K562 (cell line): ENCODE data around the gene CHCHD6. TPM values are rescaled to one million over a fixed set of nuclear protein-coding genes. Genes with fewer than 3 reads are reported as not detected.

Experiments used
- CHD2 ChIP-seq: IDR thresholded peaks from 2 replicates; pipeline ENCODE4 v1.6.1; 2011; ENCODE audit warnings: low read depth, low read length
- CREB1 ChIP-seq, 2 experiments: sonication (generic) in 1 of 2; formaldehyde crosslinking in 1 of 2; IDR thresholded peaks; 2 replicates each; pipeline versions ENCODE4 v1.6.1 to v1.8.0; 2012 to 2022; ENCODE audit warnings: inconsistent platforms in 1 of 2, mild to moderate bottlenecking in 1 of 2, missing genetic modification reagents in 1 of 2, moderate library complexity in 1 of 2
- E2F1 ChIP-seq: sonication (generic); formaldehyde crosslinking; IDR thresholded peaks from 2 replicates; pipeline ENCODE4 v1.8.1; 2023; ENCODE audit warnings: mild to moderate bottlenecking, missing genetic modification reagents, moderate library complexity
- EP400 ChIP-seq: fragments of 450-650 bp; IDR thresholded peaks from 2 replicates; pipeline ENCODE4 v1.6.1; 2017; ENCODE audit warnings: antibody characterized with exemption, mild to moderate bottlenecking, moderate library complexity
- FOXM1 ChIP-seq, 2 experiments: fragments of 450-650 bp in 1 of 2; sonication (generic) in 1 of 2; formaldehyde crosslinking in 1 of 2; IDR thresholded peaks; 2 replicates each; pipeline versions ENCODE4 v1.6.1 to v1.9.0; 2017 to 2022; ENCODE audit warnings: low read depth in 2 of 2, mild to moderate bottlenecking in 2 of 2, missing genetic modification reagents in 1 of 2, moderate library complexity in 1 of 2
- GATAD2B ChIP-seq: fragments of 450-650 bp; IDR thresholded peaks from 2 replicates; pipeline ENCODE4 v1.6.1; 2017; ENCODE audit warnings: mild to moderate bottlenecking, borderline replicate concordance
- GTF2A2 ChIP-seq: IDR thresholded peaks from 2 replicates; pipeline ENCODE4 v1.6.1; 2016; ENCODE audit warnings: mild to moderate bottlenecking, missing genetic modification characterization, missing compliant biosample characterization
- KDM4B ChIP-seq, 2 experiments: fragments of 450-650 bp in 1 of 2; sonication (generic) in 1 of 2; IDR thresholded peaks; 2 replicates each; pipeline ENCODE4 v1.6.1; 2016 to 2017; ENCODE audit warnings: borderline replicate concordance in 2 of 2, antibody characterized with exemption in 1 of 2, low read depth in 1 of 2, mild to moderate bottlenecking in 1 of 2
- LCOR ChIP-seq: sonication (generic); formaldehyde crosslinking; IDR thresholded peaks from 2 replicates; pipeline ENCODE4 v1.8.0; 2022; ENCODE audit warnings: mild to moderate bottlenecking, missing genetic modification reagents
- MYNN ChIP-seq, 2 experiments: sonication (generic); formaldehyde crosslinking in 1 of 2; IDR thresholded peaks; 2 replicates each; pipeline versions ENCODE4 v1.5.0 to v1.6.1; 2016 to 2020; ENCODE audit warnings: antibody characterized with exemption in 1 of 2, missing genetic modification reagents in 1 of 2
- NCOR1 ChIP-seq: fragments of 450-650 bp; IDR thresholded peaks from 2 replicates; pipeline ENCODE4 v1.6.1; 2016; ENCODE audit warnings: mild to moderate bottlenecking, moderate library complexity
- PCBP1 ChIP-seq: fragments of 200-400 bp; formaldehyde crosslinking; IDR thresholded peaks from 2 replicates; pipeline ENCODE4 v1.6.1; 2018; ENCODE audit warnings: mild to moderate bottlenecking, low read depth, low read length; ENCODE audit not compliant: poor library complexity, severe bottlenecking
- RB1 ChIP-seq: fragments of 450-650 bp; IDR thresholded peaks from 2 replicates; pipeline ENCODE4 v1.6.1; 2017; ENCODE audit warnings: low read depth, mild to moderate bottlenecking
- RCOR1 ChIP-seq, 2 experiments: IDR thresholded peaks; 2 replicates each; pipeline ENCODE4 v1.6.1; 2012; ENCODE audit warnings: low read depth in 2 of 2, low read length in 2 of 2, borderline replicate concordance in 1 of 2, improper control_type of control experiment in 1 of 2
- SP1 ChIP-seq: sonication (generic); formaldehyde crosslinking; IDR thresholded peaks from 2 replicates; pipeline ENCODE4 v1.8.1; 2022; ENCODE audit warnings: mild to moderate bottlenecking, missing genetic modification reagents
- TEAD1 ChIP-seq, 2 experiments: fragments of 450-650 bp in 1 of 2; sonication (generic) in 1 of 2; formaldehyde crosslinking; IDR thresholded peaks; 2 replicates each; pipeline versions ENCODE4 v1.4.0 to v1.8.0; 2020 to 2022; ENCODE audit warnings: mild to moderate bottlenecking in 2 of 2, missing genetic modification reagents in 1 of 2
- TEAD4 ChIP-seq, 2 experiments: sonication (generic) in 1 of 2; formaldehyde crosslinking in 1 of 2; IDR thresholded peaks; 2 replicates each; pipeline versions ENCODE4 v1.6.1 to v1.8.0; 2012 to 2022; ENCODE audit warnings: borderline replicate concordance in 1 of 2, inconsistent platforms in 1 of 2, low read length in 1 of 2, mild to moderate bottlenecking in 1 of 2, missing genetic modification reagents in 1 of 2
- XRCC5 ChIP-seq: fragments of 200-400 bp; formaldehyde crosslinking; IDR thresholded peaks from 2 replicates; pipeline ENCODE4 v1.6.1; 2017; ENCODE audit warnings: low read depth, mild to moderate bottlenecking, low read length
- YY1 ChIP-seq, 3 experiments: IDR thresholded peaks; 2 replicates each; pipeline ENCODE4 v1.6.1; 2011; ENCODE audit warnings: low read length in 2 of 3, mild to moderate bottlenecking in 2 of 3, moderate library complexity in 2 of 3, borderline replicate concordance in 1 of 3, control low read depth in 1 of 3, low read depth in 1 of 3; ENCODE audit not compliant: insufficient read depth in 3 of 3, insufficient replicate concordance in 2 of 3, control insufficient read depth in 1 of 3, insufficient read length in 1 of 3; ENCODE audit errors: extremely low read depth in 1 of 3
- ZNF3 ChIP-seq: fragments of 250-450 bp; sonication (Bioruptor Pico); IDR thresholded peaks from 2 replicates; pipeline ENCODE4 v1.5.0; 2021; ENCODE audit warnings: mild to moderate bottlenecking, moderate library complexity
- ZNF316 ChIP-seq: fragments of 450-650 bp; IDR thresholded peaks from 2 replicates; pipeline ENCODE4 v1.6.1; 2016
- ZNF589 ChIP-seq: fragments of 200-800 bp; sonication (Bioruptor generic); IDR thresholded peaks from 2 replicates; pipeline ENCODE4 v1.6.1; 2016; ENCODE audit warnings: low read depth, missing genetic modification characterization, missing compliant biosample characterization
- polyA plus RNA-seq, 8 experiments: library from polyadenylated mRNA; depleted of rRNA in 4 of 8; stranded (reverse) in 5 of 8; unstranded in 3 of 8; fragments of >200 nt; fragmentation: Nextera tagmentation in 2 of 8; fragmentation: Illumina TruSeq in 1 of 8; extraction: Ambion mirVana in 2 of 8; extraction: Trizol in 1 of 8; gene quantifications; 2 replicates each; pipeline versions ENCODE4 v1.2.1 to v1.2.3, GENCODE V29; 2011 to 2014; ENCODE audit warnings: inconsistent platforms in 1 of 8, missing spikeins in 1 of 8
- total RNA-seq, 7 experiments: library from RNA; depleted of rRNA in 6 of 7; stranded (reverse); fragments of >200 nt in 6 of 7; fragmentation: Illumina TruSeq in 2 of 7; extraction: Trizol in 2 of 7; gene quantifications; 2 replicates each; pipeline versions ENCODE4 v1.2.1 to v1.2.3, GENCODE V29; 2011 to 2021; ENCODE audit warnings: low replicate concordance in 1 of 7
- TF ChIP-seq, protein P1 (sequence below): sonication (generic); formaldehyde crosslinking; IDR thresholded peaks from 2 replicates; pipeline ENCODE4 v1.8.1; 2023; ENCODE audit warnings: mild to moderate bottlenecking, missing genetic modification reagents

Gene CHCHD6
- total and polyA plus RNA-seq, 9 of the 15 experiments (the other 6 are each of a cell fraction or from before 2014, with no cell fraction given), result 4.6 to 18.6 (median 10.9) TPM

- TF ChIP-seq E2F1 (CRISPR knock-in tag) (peak; percentile 82; the same call in 1 of the 2 replicates), GTF2A2 (tag) (0 out of 2 replicates have a peak, but pooled peaks have one; percentile 39), RB1 (peak; percentile 79), SP1 (CRISPR knock-in tag) (peak; percentile 90), ZNF589 (CRISPR knock-in tag) (peak; percentile 77), KDM4B (IDR thresholded peaks at IDR 0.05; ENCODE audit: borderline replicate concordance in 2 of 2, low read depth in 1 of 2) (no peak), MYNN (IDR thresholded peaks at IDR 0.05) (peak; percentile 41; the same call in 1 of the 2 replicates), MYNN (CRISPR knock-in tag; IDR thresholded peaks at IDR 0.05) (no peak), EP400 (peak; percentile 71; the same call in 1 of the 2 replicates), ZNF3 (no peak), RCOR1 (IDR thresholded peaks at IDR 0.05; ENCODE audit: borderline replicate concordance in 1 of 2, low read depth in 2 of 2, low read length in 2 of 2) (peak in 1 of 2 experiments; percentile 80; a peak in 2 of 4 replicates), CREB1 (IDR thresholded peaks at IDR 0.05) (no peak), CREB1 (CRISPR knock-in tag; IDR thresholded peaks at IDR 0.05) (0 out of 2 replicates have a peak, but pooled peaks have one; percentile 56), YY1 (IDR thresholded peaks at IDR 0.05; ENCODE audit: borderline replicate concordance in 1 of 3, control insufficient read depth in 1 of 3, extremely low read depth in 1 of 3, insufficient read depth in 3 of 3, insufficient read length in 1 of 3, insufficient replicate concordance in 2 of 3, low read depth in 1 of 3, low read length in 2 of 3) (peak in 2 of 3 experiments; percentile 14 to 24), CHD2 (peak; percentile 70; the same call in 1 of the 2 replicates), PCBP1 (peak; percentile 71), ZNF316 (no peak), TEAD1 (CRISPR knock-in tag; IDR thresholded peaks at IDR 0.05) (peak; percentile 70 to 86; a peak in 3 of 4 replicates), FOXM1 (IDR thresholded peaks at IDR 0.05; ENCODE audit: low read depth) (0 out of 2 replicates have a peak, but pooled peaks have one; percentile 28), FOXM1 (CRISPR knock-in tag; IDR thresholded peaks at IDR 0.05; ENCODE audit: low read depth) (no peak), LCOR (CRISPR knock-in tag) (peak; percentile 32; the same call in 1 of the 2 replicates), XRCC5 (peak; percentile 85), GATAD2B (peak; percentile 32; the same call in 1 of the 2 replicates), TEAD4 (IDR thresholded peaks at IDR 0.05; ENCODE audit: low read length) (no peak; the same call in 1 of the 2 replicates), TEAD4 (CRISPR knock-in tag; IDR thresholded peaks at IDR 0.05; ENCODE audit: borderline replicate concordance) (peak; percentile 66; the same call in 1 of the 2 replicates), NCOR1 (0 out of 2 replicates have a peak, but pooled peaks have one; percentile 7)
- TF ChIP-seq, protein P1, sequence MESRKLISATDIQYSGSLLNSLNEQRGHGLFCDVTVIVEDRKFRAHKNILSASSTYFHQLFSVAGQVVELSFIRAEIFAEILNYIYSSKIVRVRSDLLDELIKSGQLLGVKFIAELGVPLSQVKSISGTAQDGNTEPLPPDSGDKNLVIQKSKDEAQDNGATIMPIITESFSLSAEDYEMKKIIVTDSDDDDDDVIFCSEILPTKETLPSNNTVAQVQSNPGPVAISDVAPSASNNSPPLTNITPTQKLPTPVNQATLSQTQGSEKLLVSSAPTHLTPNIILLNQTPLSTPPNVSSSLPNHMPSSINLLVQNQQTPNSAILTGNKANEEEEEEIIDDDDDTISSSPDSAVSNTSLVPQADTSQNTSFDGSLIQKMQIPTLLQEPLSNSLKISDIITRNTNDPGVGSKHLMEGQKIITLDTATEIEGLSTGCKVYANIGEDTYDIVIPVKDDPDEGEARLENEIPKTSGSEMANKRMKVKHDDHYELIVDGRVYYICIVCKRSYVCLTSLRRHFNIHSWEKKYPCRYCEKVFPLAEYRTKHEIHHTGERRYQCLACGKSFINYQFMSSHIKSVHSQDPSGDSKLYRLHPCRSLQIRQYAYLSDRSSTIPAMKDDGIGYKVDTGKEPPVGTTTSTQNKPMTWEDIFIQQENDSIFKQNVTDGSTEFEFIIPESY (CRISPR knock-in tag), result 0 out of 2 replicates have a peak, but pooled peaks have one; percentile 27
Measured at GRCh38 chr3:126982471-126983175, 278.6 kb downstream of the CHCHD6 start, which contains the start of gene PLXNA1 (continued).
